GM19452 (cell line): Measurements from ENCODE around the gene KCNA4.
A peak's percentile ranks its signal among the peaks of the same experiment; 100 is the strongest.
"Not testable (repeated sequence)": the region's sequence is repeated elsewhere in the genome, so short reads cannot be mapped to it uniquely, and the experiment has no call there.

Experiments
- ATAC-seq: cut with Tn5 transposase; IDR thresholded peaks from one replicate; pipeline ENCODE4 v1.9.1; 2021; ENCODE audit not compliant: unreplicated experiment

The KCNA4 gene

GRCh38 chr11:30000986-30001750 lies 15.7 kb downstream of the KCNA4 start:
- ATAC-seq: no peak

- peak; percentile 85 for ATAC-seq
These were observed 20.8 kb downstream of the KCNA4 start for GRCh38 chr11:29996016-29996415.

GRCh38 chr11:29989174-29989970 lies 27.5 kb downstream of the KCNA4 start:
- no peak for ATAC-seq

GRCh38 chr11:29985248-29985647 lies 31.6 kb downstream of the KCNA4 start:
- ATAC-seq: no peak

GRCh38 chr11:29984544-29984943 lies 32.3 kb downstream of the KCNA4 start:
- no peak for ATAC-seq

- no peak for ATAC-seq
These were observed 38.3 kb downstream of the KCNA4 start for GRCh38 chr11:29978549-29978948.

GRCh38 chr11:29975580-29975979 lies 41.2 kb downstream of the KCNA4 start:
- not testable (repeated sequence) for ATAC-seq

- ATAC-seq: no peak
These were observed 53.0 kb downstream of the KCNA4 start for GRCh38 chr11:29963796-29964195.

- ATAC-seq: no peak
These were observed 53.8 kb downstream of the KCNA4 start for GRCh38 chr11:29963036-29963435.

- ATAC-seq: no peak
These were observed 54.6 kb downstream of the KCNA4 start for GRCh38 chr11:29962243-29962642.
